HCT116 (cell line): ENCODE measurements around the gene GPR171. TPM values are rescaled to one million over a fixed set of nuclear protein-coding genes. Genes with fewer than 3 reads are reported as not detected.

ENCODE experiments used
- ATAC-seq: fragments of 200-7000 bp; cut with Tn5 transposase; 2 replicates; pipeline ENCODE4 v1.9.1; 2020; ENCODE audit warnings: mild to moderate bottlenecking, moderate library complexity
- BruUV-seq: library from RNA; stranded (reverse); fragments of 400-500 nt; replicated peaks from 2 replicates; lab custom pipeline; 2021; lab: Mats Ljungman, UMichigan
- CTCF ChIA-PET: fragments of 300-600 bp; sonication (Branson Sonifier 250); formaldehyde crosslinking; loops from one replicate; lab custom pipeline; 2021; ENCODE audit warnings: antibody characterized with exemption; lab: Charles Lee
- POLR2A ChIA-PET: fragments of 300-600, 350-600 bp; sonication (Branson Sonifier 250); formaldehyde crosslinking; loops from one replicate; lab custom pipeline; 2021; ENCODE audit warnings: antibody characterized with exemption; lab: Charles Lee
- RAD21 ChIA-PET, 2 experiments: fragments of 300-600 bp; sonication (Branson Sonifier 250); formaldehyde crosslinking; loops; one replicate each; lab custom pipeline; 2023; ENCODE audit warnings: low total read pairs in 2 of 2; ENCODE audit not compliant: uncharacterized antibody in 2 of 2, unreplicated experiment in 2 of 2, low non-redundant PET in 1 of 2; lab: Charles Lee
- DNase-seq: peaks from one replicate; pipeline ENCODE4 v3.0.0-alpha.2; 2010; ENCODE audit warnings: low read depth, low spot score
- H2AFZ ChIP-seq: fragments of 200-600 bp; shearing (Covaris generic), sonication (generic); 2 replicates; pipeline ENCODE4 v1.6.1; 2017; ENCODE audit warnings: low read depth, mixed run types, mixed read lengths, antibody characterized with exemption, low read length; ENCODE audit not compliant: poor library complexity, severe bottlenecking
- H3K27ac ChIP-seq: 2 replicates; pipeline ENCODE4 v1.5.1; 2012; ENCODE audit warnings: low read depth, low read length
- H3K27me3 ChIP-seq: fragments of 200-600 bp; sonication (generic); 2 replicates; pipeline ENCODE4 v1.6.1; 2016; ENCODE audit warnings: mixed run types, low read length, mixed read lengths; ENCODE audit not compliant: insufficient read depth
- H3K36me3 ChIP-seq, 2 experiments: fragments of 200-500 bp in 1 of 2; fragments of 200-600 bp in 1 of 2; sonication (Bioruptor generic) in 1 of 2; sonication (generic) in 1 of 2; 2 replicates each; pipeline versions ENCODE4 v1.5.1 to v1.6.1; 2014 to 2016; ENCODE audit warnings: low read length in 2 of 2, inconsistent platforms in 1 of 2, mixed read lengths in 1 of 2, mixed run types in 1 of 2; ENCODE audit not compliant: insufficient read depth in 2 of 2, control insufficient read depth in 1 of 2
- H3K4me1 ChIP-seq, 2 experiments: fragments of 200-600 bp in 1 of 2; sonication (generic) in 1 of 2; 2 replicates each; pipeline versions ENCODE4 v1.5.1 to v1.6.1; 2012 to 2017; ENCODE audit warnings: low read length in 2 of 2, inconsistent platforms in 1 of 2, mild to moderate bottlenecking in 1 of 2, mixed read lengths in 1 of 2, mixed run types in 1 of 2, moderate library complexity in 1 of 2; ENCODE audit not compliant: insufficient read depth in 2 of 2, control insufficient read depth in 1 of 2
- H3K4me2 ChIP-seq: fragments of 200-600 bp; sonication (generic); 2 replicates; pipeline ENCODE4 v1.6.1; 2017; ENCODE audit warnings: mixed run types, low read length, mixed read lengths
- H3K4me3 ChIP-seq, 2 experiments: fragments of 200-600 bp in 1 of 2; sonication (generic) in 1 of 2; replicated peaks in 1 of 2; 2 replicates each; pipeline ENCODE4 v1.5.1; 2011 to 2016; ENCODE audit warnings: low read length in 2 of 2, control low read depth in 1 of 2, low read depth in 1 of 2, mild to moderate bottlenecking in 1 of 2, mixed read lengths in 1 of 2, mixed run types in 1 of 2
- H3K79me2 ChIP-seq: fragments of 200-600 bp; sonication (generic); 2 replicates; pipeline ENCODE4 v1.6.1; 2017; ENCODE audit warnings: mild to moderate bottlenecking, mixed run types, low read length, moderate library complexity, mixed read lengths; ENCODE audit not compliant: insufficient read depth
- H3K9ac ChIP-seq: fragments of 200-600 bp; sonication (generic); 2 replicates; pipeline ENCODE4 v1.6.1; 2016; ENCODE audit warnings: low read length, mixed read lengths
- H3K9me2 ChIP-seq: fragments of 200-600 bp; sonication (generic), shearing (Covaris generic); 2 replicates; pipeline ENCODE4 v1.6.1; 2017; ENCODE audit warnings: mixed run types, mild to moderate bottlenecking, moderate library complexity; ENCODE audit not compliant: insufficient read depth
- H3K9me3 ChIP-seq, 2 experiments: fragments of 200-500 bp in 1 of 2; fragments of 200-600 bp in 1 of 2; sonication (Bioruptor generic) in 1 of 2; sonication (generic) in 1 of 2; 2 replicates each; pipeline ENCODE4 v1.6.1; 2014 to 2017; ENCODE audit warnings: low read length in 2 of 2, mixed read lengths in 2 of 2, inconsistent platforms in 1 of 2, low read depth in 1 of 2, mild to moderate bottlenecking in 1 of 2, mixed run types in 1 of 2, moderate library complexity in 1 of 2; ENCODE audit not compliant: control insufficient read depth in 1 of 2, insufficient read depth in 1 of 2
- H4K20me1 ChIP-seq: fragments of 200-600 bp; sonication (generic), shearing (Covaris generic); 2 replicates; pipeline ENCODE4 v1.6.1; 2017; ENCODE audit warnings: mixed run types, mild to moderate bottlenecking, moderate library complexity; ENCODE audit not compliant: insufficient read depth
- ATF3 ChIP-seq: IDR thresholded peaks from 2 replicates; pipeline ENCODE4 v1.6.1; 2012
- CTCF ChIP-seq, 3 experiments: fragments of 200-600 bp in 1 of 3; sonication (generic) in 1 of 3; IDR thresholded peaks in 2 of 3; conservative IDR thresholded peaks in 1 of 3; 2 replicates each; pipeline ENCODE4 v1.5.1; 2012 to 2017; ENCODE audit warnings: low read depth in 2 of 3, low read length in 2 of 3, antibody characterized with exemption in 1 of 3, borderline replicate concordance in 1 of 3, control low read depth in 1 of 3, mild to moderate bottlenecking in 1 of 3, mixed read lengths in 1 of 3, mixed run types in 1 of 3, moderate library complexity in 1 of 3; ENCODE audit not compliant: insufficient read depth in 1 of 3
- EGR1 ChIP-seq: IDR thresholded peaks from 2 replicates; pipeline ENCODE4 v1.6.1; 2012; ENCODE audit warnings: low read depth
- ELF1 ChIP-seq: IDR thresholded peaks from 2 replicates; pipeline ENCODE4 v1.6.1; 2012; ENCODE audit warnings: low read depth, borderline replicate concordance
- EZH2 ChIP-seq: fragments of 200-600 bp; sonication (generic); IDR thresholded peaks from 2 replicates; pipeline ENCODE4 v1.6.1; 2017; ENCODE audit warnings: antibody characterized with exemption, mixed run types
- POLR2A ChIP-seq: IDR thresholded peaks from 2 replicates; pipeline ENCODE4 v1.7.0; 2011; ENCODE audit warnings: borderline replicate concordance; ENCODE audit not compliant: insufficient read depth, insufficient read length; ENCODE audit errors: extremely low read depth
- RAD21 ChIP-seq: IDR thresholded peaks from 2 replicates; pipeline ENCODE4 v1.6.1; 2012; ENCODE audit warnings: low read depth, mild to moderate bottlenecking
- REST ChIP-seq: IDR thresholded peaks from 2 replicates; pipeline ENCODE4 v1.6.1; 2012; ENCODE audit warnings: low read depth
- SIN3A ChIP-seq: IDR thresholded peaks from 2 replicates; pipeline ENCODE4 v1.6.1; 2012; ENCODE audit warnings: low read depth
- SP1 ChIP-seq: IDR thresholded peaks from 2 replicates; pipeline ENCODE4 v1.6.1; 2012; ENCODE audit warnings: low read depth
- SRF ChIP-seq: IDR thresholded peaks from 2 replicates; pipeline ENCODE4 v1.6.1; 2012; ENCODE audit warnings: low read depth
- TCF7L2 ChIP-seq: IDR thresholded peaks from 2 replicates; pipeline ENCODE4 v1.7.0; 2011; ENCODE audit warnings: borderline replicate concordance, inconsistent platforms; ENCODE audit not compliant: insufficient read depth, insufficient read length; ENCODE audit errors: extremely low read depth
- ZFX ChIP-seq: fragments of 450-650 bp; IDR thresholded peaks from 2 replicates; pipeline ENCODE4 v1.6.1; 2017
- ZNF274 ChIP-seq: fragments of 200-500 bp; sonication (Bioruptor generic); IDR thresholded peaks from 2 replicates; pipeline ENCODE4 v1.6.1; 2014; ENCODE audit warnings: mild to moderate bottlenecking, low read depth, low read length, inconsistent platforms
- intact Hi-C: fragments of 100-400 bp; cut with micrococcal nuclease; formaldehyde crosslinking; loops from 2 replicates; pipeline ENCODE4 v1.10.0; 2022
- total RNA-seq: library from RNA; stranded (reverse); gene quantifications from one replicate; pipeline ENCODE4 v1.2.1, GENCODE V29; 2021; ENCODE audit not compliant: unreplicated experiment
- TF ChIP-seq, protein P1 (sequence below): IDR thresholded peaks from 2 replicates; pipeline ENCODE4 v1.6.1; 2012

Gene GPR171
- total RNA-seq, 1 experiment from 2014 or later: not detected

- no peak for DNase-seq
- BruUV-seq: no TSS peak
- no peak overlapping the region for H3K4me2 ChIP-seq
- H3K9ac ChIP-seq: no peak overlapping the region
- no peak overlapping the region for H2AFZ ChIP-seq
- no peak for TF ChIP-seq RAD21
- no peak for TF ChIP-seq ZNF274
- TF ChIP-seq ZFX: no peak
- TF ChIP-seq POLR2A: no peak
- TF ChIP-seq SP1: no peak
- TF ChIP-seq, protein P1, sequence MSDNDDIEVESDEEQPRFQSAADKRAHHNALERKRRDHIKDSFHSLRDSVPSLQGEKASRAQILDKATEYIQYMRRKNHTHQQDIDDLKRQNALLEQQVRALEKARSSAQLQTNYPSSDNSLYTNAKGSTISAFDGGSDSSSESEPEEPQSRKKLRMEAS: no peak
- TF ChIP-seq EGR1: no peak
- no peak for TF ChIP-seq EZH2
- no peak for TF ChIP-seq ELF1
- no peak for TF ChIP-seq ATF3
- no peak for TF ChIP-seq SIN3A
- TF ChIP-seq CTCF (IDR thresholded peaks at IDR 0.05 in 2 of 3, conservative IDR thresholded peaks at IDR 0.05 in 1 of 3; ENCODE audit: borderline replicate concordance in 1 of 3, insufficient read depth in 1 of 3, low read depth in 2 of 3, low read length in 2 of 3): no peak
- TF ChIP-seq REST: no peak
- TF ChIP-seq TCF7L2: no peak
- no peak for TF ChIP-seq SRF
- TF ChIP-seq, all 23 proteins: peak for 0
- Histone ChIP-seq H3K79me2 (no peaks in the 10 kb centered on the region), H3K9me2 (no peaks in the 10 kb centered on the region), H3K27me3 (no peaks in the 10 kb centered on the region), H3K36me3 (no peaks in the 10 kb centered on the region), H3K9me3 (no peaks in the 10 kb centered on the region), H3K27ac (no peak overlapping the region), H4K20me1 (no peaks in the 10 kb centered on the region), H3K4me1 (0 out of 4 replicates have a peak, but pooled peaks cover 0 to 2% of the 10 kb centered on the region in 2 experiments), H3K4me3 (no peak overlapping the region)
- intact Hi-C loops: no loop called here
- ATAC-seq: no peak
- POLR2A ChIA-PET: no interaction called here
- RAD21 ChIA-PET: no interaction called here
- CTCF ChIA-PET: no interaction called here
Observed at GRCh38 chr3:151159806-151160205, 43.2 kb downstream of the GPR171 start.
